Smooth muscle cell (in vitro differentiated cells): ENCODE data around the gene PLA2G4B. TPM values are rescaled to one million over a fixed set of nuclear protein-coding genes. Genes with fewer than 3 reads are reported as not detected.
A peak's percentile ranks its signal among the peaks of the same experiment; 100 is the strongest.

Experiments
- DNase-seq: peaks from one replicate; lab custom pipeline; 2025; ENCODE audit not compliant: unreplicated experiment; lab: John Stamatoyannopoulos, UW
- H2AFZ ChIP-seq: fragments of 200-600 bp; sonication (generic); 2 replicates; pipeline ENCODE4 v1.6.0; 2016; ENCODE audit warnings: antibody characterized with exemption, low read depth, mild to moderate bottlenecking
- H3F3A ChIP-seq: fragments of 200-600 bp; sonication (generic); 2 replicates; pipeline ENCODE4 v1.6.0; 2017; ENCODE audit warnings: antibody characterized with exemption, low read depth
- H3K27ac ChIP-seq: fragments of 200-600 bp; sonication (generic); 2 replicates; pipeline ENCODE4 v1.5.1; 2016; ENCODE audit warnings: low read depth, mild to moderate bottlenecking
- H3K27me3 ChIP-seq: fragments of 200-600 bp; sonication (generic); 2 replicates; pipeline ENCODE4 v1.6.1; 2016; ENCODE audit warnings: low read depth, mild to moderate bottlenecking
- H3K36me3 ChIP-seq: fragments of 200-600 bp; sonication (generic); 2 replicates; pipeline ENCODE4 v1.5.1; 2016; ENCODE audit warnings: low read depth
- H3K4me1 ChIP-seq: fragments of 200-600 bp; sonication (generic); 2 replicates; pipeline ENCODE4 v1.5.1; 2016; ENCODE audit warnings: low read depth
- H3K4me2 ChIP-seq: fragments of 200-600 bp; sonication (generic); 2 replicates; pipeline ENCODE4 v1.6.0; 2016; ENCODE audit warnings: mild to moderate bottlenecking
- H3K4me3 ChIP-seq: fragments of 200-600 bp; sonication (generic); 2 replicates; pipeline ENCODE4 v1.5.1; 2016; ENCODE audit warnings: mild to moderate bottlenecking
- H3K79me2 ChIP-seq: fragments of 200-600 bp; sonication (generic); 2 replicates; pipeline ENCODE4 v1.6.0; 2016; ENCODE audit warnings: low read depth, mild to moderate bottlenecking
- H3K9ac ChIP-seq: fragments of 200-600 bp; sonication (generic); 2 replicates; pipeline ENCODE4 v1.6.0; 2016; ENCODE audit warnings: low read depth
- H3K9me3 ChIP-seq: fragments of 200-600 bp; sonication (generic); replicated peaks from 2 replicates; pipeline ENCODE4 v1.5.1; 2016; ENCODE audit warnings: low read depth
- H4K20me1 ChIP-seq: fragments of 200-600 bp; sonication (generic); 2 replicates; pipeline ENCODE4 v1.6.0; 2016; ENCODE audit warnings: low read depth
- CTCF ChIP-seq: fragments of 200-600 bp; sonication (generic); IDR thresholded peaks from 2 replicates; pipeline ENCODE4 v1.5.1; 2017; ENCODE audit warnings: borderline replicate concordance, mild to moderate bottlenecking, antibody characterized with exemption; ENCODE audit not compliant: insufficient read depth, poor library complexity, severe bottlenecking
- WGBS: methylation state at CpG from one replicate; pipeline ENCODE4 v1.1.7; 2016; ENCODE audit warnings: low lambda C conversion rate; 5-methylcytosine and 5-hydroxymethylcytosine counted together
- polyA plus RNA-seq: library from polyadenylated mRNA; unstranded; fragments of >200 nt; fragmentation: Nextera tagmentation; extraction: Ambion mirVana; gene quantifications from 2 replicates; pipeline ENCODE4 v1.2.1, GENCODE V29; 2016
- total RNA-seq: library from RNA; depleted of rRNA; stranded (reverse); fragments of >200 nt; gene quantifications from 2 replicates; pipeline ENCODE4 v1.2.3, GENCODE V29; 2014

The PLA2G4B gene
- total and polyA plus RNA-seq, 2 experiments from 2014 or later, result 2.2 to 4.2 TPM

GRCh38 chr15:41792000-41792637 is 46.5 kb upstream of the PLA2G4B start:
- Histone ChIP-seq H2AFZ (no peak overlapping the region), H3K9ac (no peak overlapping the region), H3K4me3 (no peak overlapping the region), H3K9me3 (no peaks in the 10 kb centered on the region), H3K79me2 (peaks cover 11% of the 10 kb centered on the region), H3K4me1 (peaks cover 22% of the 10 kb centered on the region), H3K4me2 (no peak overlapping the region), H3F3A (no peaks in the 10 kb centered on the region), H3K27me3 (no peaks in the 10 kb centered on the region), H4K20me1 (peaks cover 90% of the 10 kb centered on the region), H3K27ac (no peak overlapping the region), H3K36me3 (no peaks in the 10 kb centered on the region)
- no peak for TF ChIP-seq CTCF
- 97% methylated on average over 5 of the region's 5 CpGs for WGBS
- DNase-seq, result no peak

DNA sequence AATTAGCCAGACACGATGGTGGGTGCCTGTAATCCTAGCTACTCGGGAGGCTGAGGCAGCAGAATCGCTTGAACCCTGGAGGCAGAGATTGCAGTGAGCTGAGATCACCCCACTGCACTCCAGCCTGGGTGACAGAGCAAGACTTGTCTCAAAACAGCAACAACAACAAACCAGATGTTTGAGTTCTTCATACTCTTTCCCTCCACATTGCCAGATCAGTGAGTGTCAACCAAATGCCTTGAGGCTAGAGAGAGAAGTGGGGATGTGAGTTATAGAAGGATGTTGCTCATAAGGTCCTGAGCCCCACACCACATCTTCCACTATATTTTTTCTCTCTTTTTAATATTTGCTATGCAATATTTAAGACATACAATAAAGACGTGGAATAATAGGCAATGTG is 44.6 kb upstream of the PLA2G4B start:
- Histone ChIP-seq H3K4me1 (peaks cover 18% of the 10 kb centered on the region), H3K27ac (peak overlapping the region; percentile 79), H3K27me3 (no peaks in the 10 kb centered on the region), H3F3A (no peaks in the 10 kb centered on the region), H3K79me2 (no peaks in the 10 kb centered on the region), H3K9me3 (no peaks in the 10 kb centered on the region), H4K20me1 (peaks cover 88% of the 10 kb centered on the region), H2AFZ (no peak overlapping the region), H3K9ac (no peak overlapping the region), H3K4me2 (peak overlapping the region; percentile 1), H3K4me3 (no peak overlapping the region), H3K36me3 (no peaks in the 10 kb centered on the region)
- WGBS, result 33% methylated on average over 4 of the region's 4 CpGs
- no peak for DNase-seq
- no peak for TF ChIP-seq CTCF

- no peak overlapping the region for H3K4me3 ChIP-seq
These were observed 42.4 kb upstream of the PLA2G4B start for GRCh38 chr15:41795996-41796856.

More at GRCh38 chr15:41795996-41796856, 42.4 kb upstream of the PLA2G4B start:
- Histone ChIP-seq H3F3A (no peaks in the 10 kb centered on the region), H4K20me1 (peaks cover 72% of the 10 kb centered on the region), H3K27me3 (no peaks in the 10 kb centered on the region), H3K9ac (no peak overlapping the region), H3K4me2 (peak overlapping the region; percentile 0), H3K27ac (peak overlapping the region; percentile 25), H2AFZ (no peak overlapping the region), H3K79me2 (no peaks in the 10 kb centered on the region), H3K4me1 (peaks cover 2% of the 10 kb centered on the region), H3K9me3 (no peaks in the 10 kb centered on the region), H3K36me3 (no peaks in the 10 kb centered on the region)
- no peak for DNase-seq
- TF ChIP-seq CTCF, result no peak
- WGBS, result 71% methylated on average over 10 of the region's 10 CpGs
